Measurements from ENCODE around the gene MCOLN1. TPM values are rescaled to one million over a fixed set of nuclear protein-coding genes. Genes with fewer than 3 reads are reported as not detected.

Gene MCOLN1
- total and polyA plus RNA-seq, 9 of the 15 experiments (the other 6 are each of a cell fraction or from before 2014, with no cell fraction given): 0.25 to 15.4 (median 7.1) TPM

- TF ChIP-seq, protein P1, sequence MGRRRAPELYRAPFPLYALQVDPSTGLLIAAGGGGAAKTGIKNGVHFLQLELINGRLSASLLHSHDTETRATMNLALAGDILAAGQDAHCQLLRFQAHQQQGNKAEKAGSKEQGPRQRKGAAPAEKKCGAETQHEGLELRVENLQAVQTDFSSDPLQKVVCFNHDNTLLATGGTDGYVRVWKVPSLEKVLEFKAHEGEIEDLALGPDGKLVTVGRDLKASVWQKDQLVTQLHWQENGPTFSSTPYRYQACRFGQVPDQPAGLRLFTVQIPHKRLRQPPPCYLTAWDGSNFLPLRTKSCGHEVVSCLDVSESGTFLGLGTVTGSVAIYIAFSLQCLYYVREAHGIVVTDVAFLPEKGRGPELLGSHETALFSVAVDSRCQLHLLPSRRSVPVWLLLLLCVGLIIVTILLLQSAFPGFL (CRISPR knock-in tag; IDR thresholded peaks at IDR 0.05): 0 out of 2 replicates have a peak, but pooled peaks have one; percentile 92
- TF ChIP-seq ZC3H4 (CRISPR knock-in tag; IDR thresholded peaks at IDR 0.05; ENCODE audit: borderline replicate concordance) (0 out of 2 replicates have a peak, but pooled peaks have one; percentile 64), NEUROD1 (IDR thresholded peaks at IDR 0.05; ENCODE audit: borderline replicate concordance, low read depth, low read length, partially characterized antibody) (no peak), MYNN (IDR thresholded peaks at IDR 0.05) (no peak), MYNN (CRISPR knock-in tag; IDR thresholded peaks at IDR 0.05) (peak; percentile 97), ZNF785 (CRISPR knock-in tag; IDR thresholded peaks at IDR 0.05) (no peak), HNRNPK (IDR thresholded peaks at IDR 0.05; ENCODE audit: low read depth, low read length, poor library complexity, severe bottlenecking) (no peak), ZNF239 (CRISPR knock-in tag; IDR thresholded peaks at IDR 0.05) (peak; percentile 13; the same call in 1 of the 2 replicates), NR2C1 (IDR thresholded peaks at IDR 0.05) (no peak), NR2C1 (tag; IDR thresholded peaks at IDR 0.05) (peak; percentile 56; the same call in 1 of the 2 replicates), SPI1 (IDR thresholded peaks at IDR 0.05; ENCODE audit: borderline replicate concordance, low read depth, low read length) (no peak), TEAD2 (tag; IDR thresholded peaks at IDR 0.05) (no peak), RAD51 (IDR thresholded peaks at IDR 0.05; ENCODE audit: borderline replicate concordance, low read depth) (no peak), CGGBP1 (CRISPR knock-in tag; IDR thresholded peaks at IDR 0.05) (no peak), SP1 (CRISPR knock-in tag; IDR thresholded peaks at IDR 0.05) (peak; percentile 62)
- TF ChIP-seq, protein P2, sequence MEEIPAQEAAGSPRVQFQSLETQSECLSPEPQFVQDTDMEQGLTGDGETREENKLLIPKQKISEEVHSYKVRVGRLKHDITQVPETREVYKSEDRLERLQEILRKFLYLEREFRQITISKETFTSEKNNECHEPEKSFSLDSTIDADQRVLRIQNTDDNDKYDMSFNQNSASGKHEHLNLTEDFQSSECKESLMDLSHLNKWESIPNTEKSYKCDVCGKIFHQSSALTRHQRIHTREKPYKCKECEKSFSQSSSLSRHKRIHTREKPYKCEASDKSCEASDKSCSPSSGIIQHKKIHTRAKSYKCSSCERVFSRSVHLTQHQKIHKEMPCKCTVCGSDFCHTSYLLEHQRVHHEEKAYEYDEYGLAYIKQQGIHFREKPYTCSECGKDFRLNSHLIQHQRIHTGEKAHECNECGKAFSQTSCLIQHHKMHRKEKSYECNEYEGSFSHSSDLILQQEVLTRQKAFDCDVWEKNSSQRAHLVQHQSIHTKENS (CRISPR knock-in tag; IDR thresholded peaks at IDR 0.05): no peak
- TF ChIP-seq, protein P3, sequence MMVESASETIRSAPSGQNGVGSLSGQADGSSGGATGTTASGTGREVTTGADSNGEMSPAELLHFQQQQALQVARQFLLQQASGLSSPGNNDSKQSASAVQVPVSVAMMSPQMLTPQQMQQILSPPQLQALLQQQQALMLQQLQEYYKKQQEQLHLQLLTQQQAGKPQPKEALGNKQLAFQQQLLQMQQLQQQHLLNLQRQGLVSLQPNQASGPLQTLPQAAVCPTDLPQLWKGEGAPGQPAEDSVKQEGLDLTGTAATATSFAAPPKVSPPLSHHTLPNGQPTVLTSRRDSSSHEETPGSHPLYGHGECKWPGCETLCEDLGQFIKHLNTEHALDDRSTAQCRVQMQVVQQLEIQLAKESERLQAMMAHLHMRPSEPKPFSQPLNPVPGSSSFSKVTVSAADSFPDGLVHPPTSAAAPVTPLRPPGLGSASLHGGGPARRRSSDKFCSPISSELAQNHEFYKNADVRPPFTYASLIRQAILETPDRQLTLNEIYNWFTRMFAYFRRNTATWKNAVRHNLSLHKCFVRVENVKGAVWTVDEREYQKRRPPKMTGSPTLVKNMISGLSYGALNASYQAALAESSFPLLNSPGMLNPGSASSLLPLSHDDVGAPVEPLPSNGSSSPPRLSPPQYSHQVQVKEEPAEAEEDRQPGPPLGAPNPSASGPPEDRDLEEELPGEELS (CRISPR knock-in tag; IDR thresholded peaks at IDR 0.05; ENCODE audit: borderline replicate concordance): peak; percentile 98
- TF ChIP-seq, protein P4, sequence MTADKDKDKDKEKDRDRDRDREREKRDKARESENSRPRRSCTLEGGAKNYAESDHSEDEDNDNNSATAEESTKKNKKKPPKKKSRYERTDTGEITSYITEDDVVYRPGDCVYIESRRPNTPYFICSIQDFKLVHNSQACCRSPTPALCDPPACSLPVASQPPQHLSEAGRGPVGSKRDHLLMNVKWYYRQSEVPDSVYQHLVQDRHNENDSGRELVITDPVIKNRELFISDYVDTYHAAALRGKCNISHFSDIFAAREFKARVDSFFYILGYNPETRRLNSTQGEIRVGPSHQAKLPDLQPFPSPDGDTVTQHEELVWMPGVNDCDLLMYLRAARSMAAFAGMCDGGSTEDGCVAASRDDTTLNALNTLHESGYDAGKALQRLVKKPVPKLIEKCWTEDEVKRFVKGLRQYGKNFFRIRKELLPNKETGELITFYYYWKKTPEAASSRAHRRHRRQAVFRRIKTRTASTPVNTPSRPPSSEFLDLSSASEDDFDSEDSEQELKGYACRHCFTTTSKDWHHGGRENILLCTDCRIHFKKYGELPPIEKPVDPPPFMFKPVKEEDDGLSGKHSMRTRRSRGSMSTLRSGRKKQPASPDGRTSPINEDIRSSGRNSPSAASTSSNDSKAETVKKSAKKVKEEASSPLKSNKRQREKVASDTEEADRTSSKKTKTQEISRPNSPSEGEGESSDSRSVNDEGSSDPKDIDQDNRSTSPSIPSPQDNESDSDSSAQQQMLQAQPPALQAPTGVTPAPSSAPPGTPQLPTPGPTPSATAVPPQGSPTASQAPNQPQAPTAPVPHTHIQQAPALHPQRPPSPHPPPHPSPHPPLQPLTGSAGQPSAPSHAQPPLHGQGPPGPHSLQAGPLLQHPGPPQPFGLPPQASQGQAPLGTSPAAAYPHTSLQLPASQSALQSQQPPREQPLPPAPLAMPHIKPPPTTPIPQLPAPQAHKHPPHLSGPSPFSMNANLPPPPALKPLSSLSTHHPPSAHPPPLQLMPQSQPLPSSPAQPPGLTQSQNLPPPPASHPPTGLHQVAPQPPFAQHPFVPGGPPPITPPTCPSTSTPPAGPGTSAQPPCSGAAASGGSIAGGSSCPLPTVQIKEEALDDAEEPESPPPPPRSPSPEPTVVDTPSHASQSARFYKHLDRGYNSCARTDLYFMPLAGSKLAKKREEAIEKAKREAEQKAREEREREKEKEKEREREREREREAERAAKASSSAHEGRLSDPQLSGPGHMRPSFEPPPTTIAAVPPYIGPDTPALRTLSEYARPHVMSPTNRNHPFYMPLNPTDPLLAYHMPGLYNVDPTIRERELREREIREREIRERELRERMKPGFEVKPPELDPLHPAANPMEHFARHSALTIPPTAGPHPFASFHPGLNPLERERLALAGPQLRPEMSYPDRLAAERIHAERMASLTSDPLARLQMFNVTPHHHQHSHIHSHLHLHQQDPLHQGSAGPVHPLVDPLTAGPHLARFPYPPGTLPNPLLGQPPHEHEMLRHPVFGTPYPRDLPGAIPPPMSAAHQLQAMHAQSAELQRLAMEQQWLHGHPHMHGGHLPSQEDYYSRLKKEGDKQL (CRISPR knock-in tag; IDR thresholded peaks at IDR 0.05; ENCODE audit: borderline replicate concordance): peak; percentile 99
These were observed 40.4 kb downstream of the MCOLN1 start (continued) for GRCh38 chr19:7562646-7563393.

Measured in K562 (cell line).